GM12892 (cell line): ENCODE data around the gene PHKA1.

Source experiments
- DNase-seq: peaks from one replicate; pipeline ENCODE4 v3.0.0; 2011; ENCODE audit not compliant: insufficient read length
- FAIRE-seq: peaks from 2 replicates; lab custom pipeline; 2011; peaks lifted over from hg19 to GRCh38; lab: Jason Lieb, UNC
- POLR2A ChIP-seq: IDR thresholded peaks from 2 replicates; pipeline ENCODE4 v1.6.1; 2011; ENCODE audit warnings: low read depth, low read length, control low read depth
- POLR2AphosphoS5 ChIP-seq: IDR thresholded peaks from 2 replicates; pipeline ENCODE4 v1.6.1; 2011; ENCODE audit warnings: low read depth, low read length, control low read depth
- TAF1 ChIP-seq: IDR thresholded peaks from 2 replicates; pipeline ENCODE4 v1.6.1; 2011; ENCODE audit warnings: low read depth, mild to moderate bottlenecking, control low read depth, low read length, borderline replicate concordance

The PHKA1 gene

GRCh38 chrX:72662020-72662747 is 51.9 kb downstream of the PHKA1 start:
- no peak for FAIRE-seq
- TF ChIP-seq POLR2A (no peak), TAF1 (no peak), POLR2AphosphoS5 (no peak)
- DNase-seq = no peak

- no peak for FAIRE-seq
- DNase-seq = no peak
- no peak for TF ChIP-seq POLR2AphosphoS5
- no peak for TF ChIP-seq POLR2A
- no peak for TF ChIP-seq TAF1
Measured at GRCh38 chrX:72659723-72660122, 54.4 kb downstream of the PHKA1 start.

DNA sequence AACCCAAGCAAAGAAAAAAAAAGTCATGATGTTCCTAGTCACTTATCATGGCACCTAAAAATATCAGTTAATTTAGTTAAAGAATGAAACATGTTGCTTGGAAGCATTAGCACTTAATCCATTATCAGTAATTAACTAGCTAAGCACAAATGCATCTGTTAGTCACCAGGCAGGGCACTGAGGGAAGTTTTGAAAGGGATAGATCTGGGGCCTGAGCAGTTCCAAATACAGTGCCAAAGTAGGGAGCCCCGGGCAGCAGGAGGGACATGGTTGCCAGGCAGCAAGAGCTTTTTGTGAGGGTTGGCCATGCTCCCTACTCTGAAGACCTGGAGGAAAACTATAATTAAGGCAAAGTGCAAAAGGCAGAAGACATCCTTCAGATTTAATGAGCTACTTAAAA is 62.0 kb downstream of the PHKA1 start:
- FAIRE-seq (no peak), DNase-seq (no peak)
- no peak for TF ChIP-seq POLR2A
- TF ChIP-seq TAF1 = no peak
- no peak for TF ChIP-seq POLR2AphosphoS5

- FAIRE-seq (no peak), DNase-seq (no peak)
- TF ChIP-seq POLR2AphosphoS5 = no peak
- no peak for TF ChIP-seq POLR2A
- TF ChIP-seq TAF1 = no peak
Measured at GRCh38 chrX:72644946-72645345, 69.2 kb downstream of the PHKA1 start.

GRCh38 chrX:72641611-72642010 is 72.5 kb downstream of the PHKA1 start:
- DNase-seq (no peak), FAIRE-seq (no peak)
- TF ChIP-seq POLR2AphosphoS5 = no peak
- no peak for TF ChIP-seq POLR2A
- TF ChIP-seq TAF1 = no peak

DNA sequence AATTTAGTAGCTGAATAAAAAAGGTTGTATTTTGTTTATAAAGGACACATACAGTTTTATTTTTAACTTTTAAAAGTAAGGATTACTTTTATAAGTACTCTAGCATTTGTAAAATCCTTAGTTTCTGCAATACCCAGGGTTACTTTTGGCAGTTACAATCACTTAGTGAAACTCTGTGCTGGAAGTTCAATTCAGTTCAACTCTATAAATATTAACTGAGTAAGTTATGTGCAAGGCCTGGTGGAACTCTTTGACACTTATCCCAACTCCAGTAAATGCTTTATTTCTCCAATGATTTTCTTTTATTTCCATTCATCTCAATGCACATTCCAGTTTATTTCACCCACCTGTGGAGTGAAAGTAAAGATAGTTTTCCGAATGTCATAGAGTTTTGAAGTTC is 78.2 kb downstream of the PHKA1 start:
- FAIRE-seq (no peak), DNase-seq (no peak)
- TF ChIP-seq TAF1 (no peak), POLR2A (no peak), POLR2AphosphoS5 (no peak)

- DNase-seq (no peak), FAIRE-seq (no peak)
- TF ChIP-seq TAF1 (no peak), POLR2AphosphoS5 (no peak), POLR2A (no peak)
Measured at GRCh38 chrX:72634331-72634730, 79.8 kb downstream of the PHKA1 start.

GRCh38 chrX:72630185-72630584 is 83.9 kb downstream of the PHKA1 start:
- DNase-seq (no peak), FAIRE-seq (no peak)
- TF ChIP-seq TAF1 (no peak), POLR2AphosphoS5 (no peak), POLR2A (no peak)

DNA sequence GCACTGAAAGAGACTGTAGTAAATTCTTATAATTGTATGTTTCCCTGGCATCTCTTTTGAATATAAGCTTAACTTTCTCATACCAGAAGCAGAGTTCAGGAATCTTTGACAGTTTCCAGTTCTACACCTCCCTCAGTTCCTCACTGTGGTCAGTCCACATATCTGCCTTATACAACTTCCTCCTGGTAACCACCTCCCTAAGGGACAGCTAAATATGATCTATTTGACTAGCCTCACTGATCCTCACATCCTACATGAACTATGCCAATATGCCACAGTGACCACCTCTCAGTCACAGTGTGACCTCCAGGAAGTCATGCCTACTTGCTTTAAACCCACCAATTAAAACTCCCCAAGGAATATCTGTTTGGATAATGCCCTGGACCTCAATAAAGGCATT is 89.9 kb downstream of the PHKA1 start:
- FAIRE-seq (no peak), DNase-seq (no peak)
- TF ChIP-seq POLR2AphosphoS5 = no peak
- no peak for TF ChIP-seq TAF1
- TF ChIP-seq POLR2A = no peak

- no peak for FAIRE-seq
- TF ChIP-seq POLR2A (no peak), TAF1 (no peak), POLR2AphosphoS5 (no peak)
- DNase-seq = no peak
Measured at GRCh38 chrX:72621625-72622485, 92.3 kb downstream of the PHKA1 start.

- DNase-seq (no peak), FAIRE-seq (no peak)
- TF ChIP-seq POLR2A = no peak
- TF ChIP-seq TAF1 = no peak
- no peak for TF ChIP-seq POLR2AphosphoS5
Measured at GRCh38 chrX:72621163-72621562, 92.9 kb downstream of the PHKA1 start.

- no peak for TF ChIP-seq TAF1
- no peak for TF ChIP-seq POLR2A
- no peak for TF ChIP-seq POLR2AphosphoS5
- FAIRE-seq = peak; percentile 82
Measured at GRCh38 chrX:72620550-72621145, 93.5 kb downstream of the PHKA1 start.

GRCh38 chrX:72609313-72609712 is 104.8 kb downstream of the PHKA1 start:
- no peak for DNase-seq
- no peak for TF ChIP-seq POLR2AphosphoS5
- TF ChIP-seq POLR2A = no peak
- TF ChIP-seq TAF1 = no peak
- no peak for FAIRE-seq

More at GRCh38 chrX:72620550-72621145, 93.5 kb downstream of the PHKA1 start:
- DNase-seq = no peak
